HEK293 (cell line): Measurements from ENCODE around the gene ADAMTS17.

Experiments used
- CTCF ChIA-PET: fragments of 350-600 bp; formaldehyde crosslinking; extraction: SDS; loops from one replicate; lab custom pipeline; 2021; ENCODE audit warnings: antibody characterized with exemption; lab: Yijun Ruan, JAX
- POLR2A ChIA-PET: fragments of 300-600 bp; formaldehyde crosslinking; extraction: SDS; loops from one replicate; lab custom pipeline; 2020; ENCODE audit warnings: antibody characterized with exemption, inconsistent platforms; lab: Yijun Ruan, JAX
- H3K27ac ChIP-seq: fragments of 200-500 bp; sonication (Bioruptor generic); 2 replicates; pipeline ENCODE4 v1.5.1; 2014; ENCODE audit warnings: low read depth, low read length, control low read depth, inconsistent platforms; ENCODE audit errors: extremely low read depth
- H3K36me3 ChIP-seq, 2 experiments: fragments of 200-500 bp in 1 of 2; sonication (Bioruptor generic) in 1 of 2; 1 replicate in 1 of 2; 2 replicates in 1 of 2; pipeline ENCODE4 v1.5.1; 2014 to 2017; ENCODE audit warnings: inconsistent platforms in 2 of 2, low read length in 2 of 2; ENCODE audit not compliant: control insufficient read depth in 2 of 2, insufficient read depth in 1 of 2
- H3K4me1 ChIP-seq: fragments of 200-500 bp; sonication (Bioruptor generic); 2 replicates; pipeline ENCODE4 v1.5.1; 2014; ENCODE audit warnings: mild to moderate bottlenecking, low read length, inconsistent platforms; ENCODE audit not compliant: control insufficient read depth, insufficient read depth
- H3K4me3 ChIP-seq: 2 replicates; pipeline ENCODE4 v1.5.1; 2011; ENCODE audit warnings: low read depth, mild to moderate bottlenecking, control low read depth, low read length, moderate library complexity
- H3K9me3 ChIP-seq: fragments of 200-500 bp; sonication (Bioruptor generic); 2 replicates; pipeline ENCODE4 v1.5.1; 2014; ENCODE audit warnings: low read depth, low read length, inconsistent platforms; ENCODE audit not compliant: control insufficient read depth, insufficient read depth
- HOXD13 ChIP-seq: sonication (generic); formaldehyde crosslinking; IDR thresholded peaks from 2 replicates; pipeline ENCODE4 v1.8.0; 2022; ENCODE audit warnings: missing genetic modification reagents, borderline replicate concordance
- KLF1 ChIP-seq: fragments of 450-650 bp; formaldehyde crosslinking; IDR thresholded peaks from 2 replicates; pipeline ENCODE4 v1.5.1; 2016; ENCODE audit warnings: missing biosample characterization, missing genetic modification characterization
- KLF10 ChIP-seq: fragments of 450-650 bp; IDR thresholded peaks from 2 replicates; pipeline ENCODE4 v1.5.1; 2018; ENCODE audit warnings: missing biosample characterization, mild to moderate bottlenecking, missing genetic modification characterization
- KLF17 ChIP-seq: fragments of 450-650 bp; formaldehyde crosslinking; IDR thresholded peaks from 2 replicates; pipeline ENCODE4 v1.5.1; 2016; ENCODE audit warnings: missing biosample characterization, missing genetic modification characterization
- ZBTB11 ChIP-seq: fragments of 450-650 bp; formaldehyde crosslinking; conservative IDR thresholded peaks from 2 replicates; pipeline ENCODE4 v1.5.1; 2016; ENCODE audit warnings: low read depth, missing biosample characterization, missing genetic modification characterization
- ZEB2 ChIP-seq: fragments of 450-650 bp; formaldehyde crosslinking; IDR thresholded peaks from 2 replicates; pipeline ENCODE4 v1.5.1; 2016; ENCODE audit warnings: missing biosample characterization, missing genetic modification characterization
- ZFP41 ChIP-seq: fragments of 450-650 bp; formaldehyde crosslinking; IDR thresholded peaks from 2 replicates; pipeline ENCODE4 v1.5.1; 2016; ENCODE audit warnings: missing biosample characterization, missing genetic modification characterization, borderline replicate concordance
- ZNF10 ChIP-seq: fragments of 450-650 bp; formaldehyde crosslinking; IDR thresholded peaks from 2 replicates; pipeline ENCODE4 v1.5.1; 2017; ENCODE audit warnings: missing biosample characterization, missing genetic modification characterization
- ZNF121 ChIP-seq: fragments of 450-650 bp; formaldehyde crosslinking; IDR thresholded peaks from 2 replicates; pipeline ENCODE4 v1.5.1; 2016; ENCODE audit warnings: missing biosample characterization, missing genetic modification characterization
- ZNF133 ChIP-seq: fragments of 450-650 bp; formaldehyde crosslinking; IDR thresholded peaks from 2 replicates; pipeline ENCODE4 v1.5.1; 2016; ENCODE audit warnings: missing biosample characterization, missing genetic modification characterization
- ZNF138 ChIP-seq: fragments of 450-650 bp; formaldehyde crosslinking; IDR thresholded peaks from 2 replicates; pipeline ENCODE4 v1.5.1; 2016; ENCODE audit warnings: missing biosample characterization, missing genetic modification characterization, borderline replicate concordance
- ZNF146 ChIP-seq: fragments of 450-650 bp; formaldehyde crosslinking; IDR thresholded peaks from 2 replicates; pipeline ENCODE4 v1.5.1; 2016; ENCODE audit warnings: missing biosample characterization, missing genetic modification characterization
- ZNF18 ChIP-seq: fragments of 450-650 bp; formaldehyde crosslinking; IDR thresholded peaks from 2 replicates; pipeline ENCODE4 v1.5.1; 2016; ENCODE audit warnings: missing biosample characterization, missing genetic modification characterization
- ZNF202 ChIP-seq: fragments of 450-650 bp; formaldehyde crosslinking; IDR thresholded peaks from 2 replicates; pipeline ENCODE4 v1.5.1; 2016; ENCODE audit warnings: missing biosample characterization, missing genetic modification characterization, borderline replicate concordance
- ZNF211 ChIP-seq: fragments of 450-650 bp; formaldehyde crosslinking; IDR thresholded peaks from 2 replicates; pipeline ENCODE4 v1.5.1; 2016; ENCODE audit warnings: low read depth, missing biosample characterization, missing genetic modification characterization
- ZNF449 ChIP-seq: fragments of 450-650 bp; formaldehyde crosslinking; IDR thresholded peaks from 2 replicates; pipeline ENCODE4 v1.5.1; 2017; ENCODE audit warnings: missing biosample characterization, mild to moderate bottlenecking, missing genetic modification characterization, moderate library complexity
- ZNF510 ChIP-seq: fragments of 450-650 bp; formaldehyde crosslinking; IDR thresholded peaks from 2 replicates; pipeline ENCODE4 v1.5.1; 2018; ENCODE audit warnings: mild to moderate bottlenecking, missing genetic modification characterization, missing biosample characterization; ENCODE audit not compliant: insufficient replicate concordance
- ZNF600 ChIP-seq: fragments of 450-650 bp; formaldehyde crosslinking; IDR thresholded peaks from 2 replicates; pipeline ENCODE4 v1.5.1; 2016; ENCODE audit warnings: missing biosample characterization, missing genetic modification characterization
- ZNF76 ChIP-seq: fragments of 450-650 bp; formaldehyde crosslinking; IDR thresholded peaks from 2 replicates; pipeline ENCODE4; 2016; ENCODE audit warnings: low read depth, missing biosample characterization, missing genetic modification characterization, borderline replicate concordance
- ZSCAN23 ChIP-seq: fragments of 450-650 bp; formaldehyde crosslinking; IDR thresholded peaks from 2 replicates; pipeline ENCODE4 v1.5.1; 2016; ENCODE audit warnings: missing biosample characterization, missing genetic modification characterization
- ZSCAN5A ChIP-seq: fragments of 450-650 bp; formaldehyde crosslinking; IDR thresholded peaks from 2 replicates; pipeline ENCODE4 v1.5.1; 2016; ENCODE audit warnings: missing biosample characterization, missing genetic modification characterization

Gene ADAMTS17

GRCh38 chr15:100199711-100200286 is 142.0 kb downstream of the ADAMTS17 start (continued):
- TF ChIP-seq ZNF510 (tag by site-specific recombination), result no peak
- no peak for TF ChIP-seq ZNF146 (tag by site-specific recombination)
- TF ChIP-seq ZNF121, result no peak

GRCh38 chr15:100198442-100198841 is 143.3 kb downstream of the ADAMTS17 start:
- CTCF ChIA-PET, result no interaction called here
- POLR2A ChIA-PET, result no interaction called here
- H3K9me3 ChIP-seq, result no peaks in the 10 kb centered on the region

More at GRCh38 chr15:100198442-100198841, 143.3 kb downstream of the ADAMTS17 start:
- Histone ChIP-seq H3K36me3 (no peaks in the 10 kb centered on the region), H3K4me3 (no peak overlapping the region), H3K27ac (no peak overlapping the region), H3K4me1 (peaks cover 15% of the 10 kb centered on the region)
- TF ChIP-seq ZNF449 (tag by site-specific recombination) (no peak), ZFP41 (tag by site-specific recombination) (no peak), KLF1 (tag by site-specific recombination) (no peak), KLF10 (tag by site-specific recombination) (no peak), ZSCAN23 (tag by site-specific recombination) (no peak), ZNF133 (tag by site-specific recombination) (no peak), ZNF121 (no peak), ZNF211 (no peak), ZNF10 (tag by site-specific recombination) (no peak), ZBTB11 (tag by site-specific recombination) (no peak), ZSCAN5A (tag by site-specific recombination) (no peak), ZNF76 (tag by site-specific recombination) (no peak), ZNF600 (no peak), ZNF138 (tag by site-specific recombination) (no peak), KLF17 (no peak), ZNF18 (tag by site-specific recombination) (no peak), ZNF202 (tag by site-specific recombination) (no peak), HOXD13 (CRISPR knock-in tag) (no peak), ZEB2 (tag by site-specific recombination) (no peak)
